H1 (cell line): ENCODE data around the gene SEH1L. TPM values are rescaled to one million over a fixed set of nuclear protein-coding genes. Genes with fewer than 3 reads are reported as not detected.

ENCODE experiments used
- BACH1 ChIP-seq: IDR thresholded peaks from 2 replicates; pipeline ENCODE4 v1.6.1; 2012; ENCODE audit warnings: low read length, improper control_type of control experiment
- BCL11A ChIP-seq, 2 experiments: IDR thresholded peaks; one replicate each; pipeline ENCODE4 v1.6.1; 2011; ENCODE audit warnings: low read depth in 2 of 2, low read length in 2 of 2, mild to moderate bottlenecking in 2 of 2
- CHD1 ChIP-seq: IDR thresholded peaks from 2 replicates; pipeline ENCODE4 v1.6.1; 2012; ENCODE audit warnings: low read depth, low read length, improper control_type of control experiment
- CREB1 ChIP-seq: IDR thresholded peaks from 2 replicates; pipeline ENCODE4 v1.6.1; 2012; ENCODE audit warnings: inconsistent platforms
- EGR1 ChIP-seq: IDR thresholded peaks from 2 replicates; pipeline ENCODE4 v1.6.1; 2011; ENCODE audit warnings: low read depth, low read length, borderline replicate concordance
- EP300 ChIP-seq, 2 experiments: IDR thresholded peaks; 1 replicate in 1 of 2; 2 replicates in 1 of 2; pipeline ENCODE4 v1.6.1; 2011 to 2012; ENCODE audit warnings: low read depth in 2 of 2, low read length in 2 of 2, mild to moderate bottlenecking in 2 of 2, borderline replicate concordance in 1 of 2, inconsistent platforms in 1 of 2, moderate library complexity in 1 of 2
- EZH2 ChIP-seq: fragments of 200-600 bp; sonication (generic); IDR thresholded peaks from 2 replicates; pipeline ENCODE4 v1.7.1; 2012; ENCODE audit warnings: low read depth, mild to moderate bottlenecking, moderate library complexity, low read length, inconsistent platforms; ENCODE audit not compliant: severe bottlenecking
- GABPA ChIP-seq: IDR thresholded peaks from 2 replicates; pipeline ENCODE4 v1.6.1; 2011; ENCODE audit warnings: mild to moderate bottlenecking, low read length, moderate library complexity, borderline replicate concordance; ENCODE audit not compliant: insufficient read depth
- NRF1 ChIP-seq: IDR thresholded peaks from 2 replicates; pipeline ENCODE4 v1.6.1; 2011; ENCODE audit warnings: mild to moderate bottlenecking, low read depth, low read length, improper control_type of control experiment
- POLR2A ChIP-seq, 2 experiments: IDR thresholded peaks; 1 replicate in 1 of 2; 2 replicates in 1 of 2; pipeline ENCODE4 v1.6.1; 2011; ENCODE audit warnings: low read depth in 2 of 2, low read length in 2 of 2, mild to moderate bottlenecking in 2 of 2; ENCODE audit errors: control extremely low read depth in 1 of 2
- POLR2AphosphoS5 ChIP-seq: IDR thresholded peaks from 2 replicates; pipeline ENCODE4 v1.6.1; 2011; ENCODE audit warnings: low read depth, low read length
- POU5F1 ChIP-seq: IDR thresholded peaks from 2 replicates; pipeline ENCODE4 v1.6.1; 2011; ENCODE audit warnings: low read depth, mild to moderate bottlenecking, low read length, moderate library complexity
- RBBP5 ChIP-seq: IDR thresholded peaks from 2 replicates; pipeline ENCODE4 v1.7.1; 2012; ENCODE audit warnings: low read depth, mild to moderate bottlenecking, inconsistent platforms, low read length, moderate library complexity, borderline replicate concordance
- RFX5 ChIP-seq: IDR thresholded peaks from 2 replicates; pipeline ENCODE4 v1.6.1; 2011; ENCODE audit warnings: low read depth, low read length, improper control_type of control experiment, borderline replicate concordance
- RXRA ChIP-seq: IDR thresholded peaks from 2 replicates; pipeline ENCODE4 v1.6.1; 2011; ENCODE audit warnings: low read depth, mild to moderate bottlenecking, low read length, moderate library complexity; ENCODE audit not compliant: insufficient read depth
- SIX5 ChIP-seq: IDR thresholded peaks from 2 replicates; pipeline ENCODE4 v1.6.1; 2011; ENCODE audit warnings: mild to moderate bottlenecking, low read depth, low read length
- SP2 ChIP-seq: IDR thresholded peaks from 2 replicates; pipeline ENCODE4 v1.6.1; 2012; ENCODE audit warnings: mild to moderate bottlenecking, low read length, inconsistent platforms
- SP4 ChIP-seq: IDR thresholded peaks from 2 replicates; pipeline ENCODE4 v1.6.1; 2012; ENCODE audit warnings: low read length, inconsistent platforms
- TAF7 ChIP-seq: optimal IDR thresholded peaks from 2 replicates; pipeline ENCODE3; 2011; ENCODE audit warnings: low read depth, mild to moderate bottlenecking, inconsistent platforms, low read length, moderate library complexity, borderline replicate concordance
- polyA plus RNA-seq, 7 experiments: library from polyadenylated mRNA; depleted of rRNA in 3 of 7; stranded (reverse) in 5 of 7; unstranded in 2 of 7; fragments of >200 nt in 5 of 7; fragments of 200-250 nt in 2 of 7; gene quantifications; 1 replicate in 5 of 7; 2 replicates in 1 of 7; 4 replicates in 1 of 7; pipeline versions ENCODE4 v1.2.1 to v1.2.3, GENCODE V29; 2011 to 2013; ENCODE audit warnings: missing spikeins in 2 of 7, mixed read lengths in 2 of 7
- total RNA-seq: library from RNA; stranded (reverse); fragmentation: NEBNext Ultra II Directional; extraction: Animal tissue kit (Norgen Biotek cat#: 25700); gene quantifications from 2 replicates; pipeline ENCODE4 v1.2.1, GENCODE V29; 2021
- TF ChIP-seq, protein P1 (sequence below): IDR thresholded peaks from 2 replicates; pipeline ENCODE4 v1.6.1; 2012; ENCODE audit warnings: inconsistent platforms
- TF ChIP-seq, protein P2 (sequence below): IDR thresholded peaks from 2 replicates; pipeline ENCODE4 v1.6.1; 2012; ENCODE audit warnings: low read length, inconsistent platforms
- TF ChIP-seq, protein P3 (sequence below): IDR thresholded peaks from 2 replicates; pipeline ENCODE4 v1.6.1; 2012; ENCODE audit warnings: inconsistent platforms

Gene SEH1L
- total and polyA plus RNA-seq, 2 of the 8 experiments (the other 6 are each of a cell fraction or from before 2014, with no cell fraction given): 41.7 to 96.7 TPM

DNA sequence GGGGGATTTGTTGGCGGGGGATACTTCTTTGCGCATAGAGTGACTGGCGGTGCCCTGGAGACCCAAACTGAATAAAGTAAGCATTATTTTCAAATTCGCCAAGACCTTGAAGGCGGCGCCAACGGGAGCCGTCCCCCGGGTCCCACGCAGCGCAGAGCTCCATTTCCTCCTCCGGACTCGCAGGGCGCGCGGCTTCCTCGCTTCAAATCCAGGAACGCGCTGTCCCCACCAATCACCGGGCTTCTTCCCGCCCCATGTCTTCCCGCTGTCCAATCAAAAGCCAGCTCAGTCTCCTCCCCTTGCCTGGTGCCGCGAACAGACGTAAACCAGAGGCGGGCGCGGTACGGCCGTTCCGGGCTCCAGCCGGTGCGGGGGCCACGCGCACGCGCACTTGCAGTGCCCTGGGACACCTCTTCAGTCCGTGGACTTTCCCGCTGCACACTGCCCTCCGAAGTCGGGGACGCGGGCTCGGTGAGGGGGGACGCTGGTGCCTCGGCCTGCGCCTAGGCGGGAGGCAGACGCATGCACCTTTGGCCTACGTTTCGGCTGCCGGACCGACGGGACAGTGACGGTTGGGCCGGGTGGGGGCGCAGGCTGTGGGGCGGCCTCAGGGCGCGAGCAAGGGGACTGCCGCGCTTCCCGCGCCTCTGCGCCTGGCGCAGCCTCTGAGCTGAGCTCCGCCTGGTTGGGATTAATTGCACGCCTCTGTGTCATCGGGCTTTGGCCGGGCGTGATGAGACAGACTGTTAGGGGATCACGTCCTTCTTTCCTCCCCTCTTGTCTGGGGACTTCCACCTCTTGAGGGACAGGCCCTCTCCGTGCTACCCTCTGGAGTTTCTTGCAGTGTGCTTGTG, 43.4 kb downstream of the SEH1L start, which contains the start of gene CEP192 (continued):
- TF ChIP-seq, protein P1, sequence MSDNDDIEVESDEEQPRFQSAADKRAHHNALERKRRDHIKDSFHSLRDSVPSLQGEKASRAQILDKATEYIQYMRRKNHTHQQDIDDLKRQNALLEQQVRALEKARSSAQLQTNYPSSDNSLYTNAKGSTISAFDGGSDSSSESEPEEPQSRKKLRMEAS: peak; percentile 55
- TF ChIP-seq RXRA: no peak
- TF ChIP-seq NRF1: peak; percentile 57
- peak; percentile 11 for TF ChIP-seq CREB1
- peak; percentile 25; the same call in 1 of the 2 replicates for TF ChIP-seq SP2
- TF ChIP-seq EZH2: no peak
- no peak for TF ChIP-seq POU5F1
- TF ChIP-seq CHD1: no peak
- no peak for TF ChIP-seq TAF7
- peak; percentile 51; the same call in 1 of the 2 replicates for TF ChIP-seq SP4
- no peak for TF ChIP-seq RFX5
- TF ChIP-seq, protein P2, sequence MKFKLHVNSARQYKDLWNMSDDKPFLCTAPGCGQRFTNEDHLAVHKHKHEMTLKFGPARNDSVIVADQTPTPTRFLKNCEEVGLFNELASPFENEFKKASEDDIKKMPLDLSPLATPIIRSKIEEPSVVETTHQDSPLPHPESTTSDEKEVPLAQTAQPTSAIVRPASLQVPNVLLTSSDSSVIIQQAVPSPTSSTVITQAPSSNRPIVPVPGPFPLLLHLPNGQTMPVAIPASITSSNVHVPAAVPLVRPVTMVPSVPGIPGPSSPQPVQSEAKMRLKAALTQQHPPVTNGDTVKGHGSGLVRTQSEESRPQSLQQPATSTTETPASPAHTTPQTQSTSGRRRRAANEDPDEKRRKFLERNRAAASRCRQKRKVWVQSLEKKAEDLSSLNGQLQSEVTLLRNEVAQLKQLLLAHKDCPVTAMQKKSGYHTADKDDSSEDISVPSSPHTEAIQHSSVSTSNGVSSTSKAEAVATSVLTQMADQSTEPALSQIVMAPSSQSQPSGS: no peak
- no peak; the same call in none of the 2 replicates for TF ChIP-seq RBBP5
- peak; percentile 68 for TF ChIP-seq BACH1
- TF ChIP-seq EP300 (IDR thresholded peaks at IDR 0.05; ENCODE audit: borderline replicate concordance in 1 of 2, low read depth in 2 of 2, low read length in 2 of 2): no peak
- no peak for TF ChIP-seq EGR1
- no peak for TF ChIP-seq GABPA
- TF ChIP-seq POLR2A (IDR thresholded peaks at IDR 0.05; ENCODE audit: control extremely low read depth in 1 of 2, low read depth in 2 of 2, low read length in 2 of 2): peak; percentile 75 to 91
- no peak for TF ChIP-seq BCL11A (IDR thresholded peaks at IDR 0.05; ENCODE audit: low read depth in 2 of 2, low read length in 2 of 2)
- no peak for TF ChIP-seq SIX5
- TF ChIP-seq POLR2AphosphoS5: peak; percentile 90
- TF ChIP-seq, protein P3, sequence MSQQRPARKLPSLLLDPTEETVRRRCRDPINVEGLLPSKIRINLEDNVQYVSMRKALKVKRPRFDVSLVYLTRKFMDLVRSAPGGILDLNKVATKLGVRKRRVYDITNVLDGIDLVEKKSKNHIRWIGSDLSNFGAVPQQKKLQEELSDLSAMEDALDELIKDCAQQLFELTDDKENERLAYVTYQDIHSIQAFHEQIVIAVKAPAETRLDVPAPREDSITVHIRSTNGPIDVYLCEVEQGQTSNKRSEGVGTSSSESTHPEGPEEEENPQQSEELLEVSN: peak; percentile 19; the same call in 1 of the 2 replicates
